IPS-20b (cell line): ENCODE measurements around the gene RPL22.

Experiments
- H3K27ac ChIP-seq: one replicate; pipeline ENCODE4 v1.5.1; 2013; ENCODE audit warnings: low read length
- H3K27me3 ChIP-seq: 2 replicates; pipeline ENCODE4 v1.6.1; 2013; ENCODE audit warnings: mild to moderate bottlenecking, low read length, inconsistent platforms; ENCODE audit not compliant: insufficient read depth
- H3K36me3 ChIP-seq: 2 replicates; pipeline ENCODE4 v1.6.1; 2013; ENCODE audit warnings: low read depth, mild to moderate bottlenecking, inconsistent platforms, low read length, moderate library complexity; ENCODE audit not compliant: insufficient read depth
- H3K4me1 ChIP-seq: 2 replicates; pipeline ENCODE4 v1.6.1; 2013; ENCODE audit warnings: mild to moderate bottlenecking, control low read depth, inconsistent platforms, low read length, moderate library complexity; ENCODE audit not compliant: insufficient read depth
- H3K4me3 ChIP-seq: 2 replicates; pipeline ENCODE4 v1.5.1; 2013; ENCODE audit warnings: mild to moderate bottlenecking, low read length, inconsistent platforms
- H3K9ac ChIP-seq: 2 replicates; pipeline ENCODE4 v1.6.1; 2013; ENCODE audit warnings: low read depth, mild to moderate bottlenecking, inconsistent platforms, low read length, moderate library complexity
- H3K9me3 ChIP-seq: 2 replicates; pipeline ENCODE4 v1.6.1; 2013; ENCODE audit warnings: mild to moderate bottlenecking, low read depth, low read length, inconsistent platforms; ENCODE audit not compliant: insufficient read depth

The RPL22 gene

GRCh38 chr1:6144175-6144574 lies 55.2 kb downstream of the RPL22 start:
- no peaks in the 10 kb centered on the region for H3K36me3 ChIP-seq
- H3K4me1 ChIP-seq, result no peaks in the 10 kb centered on the region; the same call in 1 of the 2 replicates
- no peak overlapping the region for H3K4me3 ChIP-seq
- no peak overlapping the region for H3K9ac ChIP-seq
- H3K27ac ChIP-seq, result no peak overlapping the region
- peaks cover 28% of the 10 kb centered on the region for H3K27me3 ChIP-seq
- no peaks in the 10 kb centered on the region for H3K9me3 ChIP-seq

GRCh38 chr1:6143395-6143794 lies 56.0 kb downstream of the RPL22 start:
- H3K9me3 ChIP-seq, result no peaks in the 10 kb centered on the region
- H3K36me3 ChIP-seq, result no peaks in the 10 kb centered on the region
- H3K27ac ChIP-seq, result no peak overlapping the region
- H3K4me3 ChIP-seq, result no peak overlapping the region
- no peak overlapping the region for H3K9ac ChIP-seq
- no peaks in the 10 kb centered on the region; the same call in 1 of the 2 replicates for H3K4me1 ChIP-seq
- H3K27me3 ChIP-seq, result peaks cover 22% of the 10 kb centered on the region

GRCh38 chr1:6142734-6143133 lies 56.7 kb downstream of the RPL22 start:
- H3K9ac ChIP-seq, result no peak overlapping the region
- H3K27me3 ChIP-seq, result peaks cover 15% of the 10 kb centered on the region
- H3K9me3 ChIP-seq, result no peaks in the 10 kb centered on the region
- H3K36me3 ChIP-seq, result no peaks in the 10 kb centered on the region
- no peak overlapping the region for H3K27ac ChIP-seq
- H3K4me1 ChIP-seq, result no peaks in the 10 kb centered on the region; the same call in 1 of the 2 replicates
- H3K4me3 ChIP-seq, result no peak overlapping the region

GRCh38 chr1:6142036-6142621 lies 57.3 kb downstream of the RPL22 start:
- H3K36me3 ChIP-seq, result no peaks in the 10 kb centered on the region
- no peaks in the 10 kb centered on the region for H3K9me3 ChIP-seq
- no peaks in the 10 kb centered on the region; the same call in 1 of the 2 replicates for H3K4me1 ChIP-seq
- H3K27ac ChIP-seq, result no peak overlapping the region
- H3K27me3 ChIP-seq, result peaks cover 9% of the 10 kb centered on the region
- H3K9ac ChIP-seq, result no peak overlapping the region
- no peak overlapping the region for H3K4me3 ChIP-seq

- Histone ChIP-seq H3K36me3 (no peaks in the 10 kb centered on the region), H3K9ac (no peak overlapping the region), H3K9me3 (no peaks in the 10 kb centered on the region), H3K4me3 (no peak overlapping the region), H3K27me3 (peaks cover 6% of the 10 kb centered on the region), H3K4me1 (no peaks in the 10 kb centered on the region; the same call in 1 of the 2 replicates), H3K27ac (no peak overlapping the region)
Measured at GRCh38 chr1:6141592-6141991, 57.8 kb downstream of the RPL22 start.

- H3K9me3 ChIP-seq, result no peaks in the 10 kb centered on the region
- H3K4me1 ChIP-seq, result no peaks in the 10 kb centered on the region; the same call in 1 of the 2 replicates
- H3K4me3 ChIP-seq, result no peak overlapping the region
- peaks cover 6% of the 10 kb centered on the region for H3K27me3 ChIP-seq
- no peak overlapping the region for H3K27ac ChIP-seq
- H3K9ac ChIP-seq, result no peak overlapping the region
- H3K36me3 ChIP-seq, result no peaks in the 10 kb centered on the region
Measured at GRCh38 chr1:6140413-6140812, 59.0 kb downstream of the RPL22 start.

- Histone ChIP-seq H3K36me3 (no peaks in the 10 kb centered on the region), H3K27ac (no peak overlapping the region), H3K4me3 (no peak overlapping the region), H3K9me3 (no peaks in the 10 kb centered on the region), H3K9ac (no peak overlapping the region), H3K27me3 (peaks cover 4% of the 10 kb centered on the region; the same call in 1 of the 2 replicates), H3K4me1 (no peaks in the 10 kb centered on the region)
Measured at GRCh38 chr1:6137758-6138157, 61.6 kb downstream of the RPL22 start.

- no peak overlapping the region for H3K4me3 ChIP-seq
- no peak overlapping the region for H3K9ac ChIP-seq
- no peaks in the 10 kb centered on the region for H3K27me3 ChIP-seq
- H3K4me1 ChIP-seq, result no peaks in the 10 kb centered on the region
- H3K9me3 ChIP-seq, result 0 out of 2 replicates have a peak, but pooled peaks cover 5% of the 10 kb centered on the region
- no peaks in the 10 kb centered on the region for H3K36me3 ChIP-seq
- no peak overlapping the region for H3K27ac ChIP-seq
Measured at GRCh38 chr1:6136516-6137220, 62.7 kb downstream of the RPL22 start.
